HG03469 (cell line): ENCODE results near the gene MBNL1.
A peak's percentile ranks its signal among the peaks of the same experiment; 100 is the strongest.
"Not testable (repeated sequence)": the region's sequence is repeated elsewhere in the genome, so short reads cannot be mapped to it uniquely, and the experiment has no call there.

Source experiments
- ATAC-seq: cut with Tn5 transposase; IDR thresholded peaks from one replicate; pipeline ENCODE4 v1.9.1; 2021; ENCODE audit warnings: mild to moderate bottlenecking, moderate library complexity, moderate number of reproducible peaks; ENCODE audit not compliant: unreplicated experiment

Gene MBNL1

GRCh38 chr3:152345233-152345632 lies 76.5 kb downstream of the MBNL1 start:
- no peak for ATAC-seq

- ATAC-seq = no peak
These were observed 77.3 kb downstream of the MBNL1 start for GRCh38 chr3:152346058-152346457.

GRCh38 chr3:152346740-152347139 lies 78.0 kb downstream of the MBNL1 start:
- no peak for ATAC-seq

GRCh38 chr3:152348436-152349177 lies 79.9 kb downstream of the MBNL1 start:
- no peak for ATAC-seq

- no peak for ATAC-seq
These were observed 80.7 kb downstream of the MBNL1 start for GRCh38 chr3:152349392-152349791.

- no peak for ATAC-seq
These were observed 81.4 kb downstream of the MBNL1 start for GRCh38 chr3:152350139-152350538.

GRCh38 chr3:152350776-152351175 lies 82.0 kb downstream of the MBNL1 start:
- no peak for ATAC-seq

- ATAC-seq = no peak
These were observed 83.8 kb downstream of the MBNL1 start for GRCh38 chr3:152352554-152352953.

GRCh38 chr3:152353578-152353977 lies 84.8 kb downstream of the MBNL1 start:
- no peak for ATAC-seq

GRCh38 chr3:152355744-152356665 lies 87.3 kb downstream of the MBNL1 start:
- ATAC-seq = no peak

- peak; percentile 50 for ATAC-seq
These were observed 88.1 kb downstream of the MBNL1 start for GRCh38 chr3:152356870-152357276.

- ATAC-seq = no peak
These were observed 88.9 kb downstream of the MBNL1 start for GRCh38 chr3:152357587-152357986.

- no peak for ATAC-seq
These were observed 90.9 kb downstream of the MBNL1 start for GRCh38 chr3:152359385-152360248.

- ATAC-seq = no peak
These were observed 91.6 kb downstream of the MBNL1 start for GRCh38 chr3:152360302-152360701.

GRCh38 chr3:152360966-152361365 lies 92.2 kb downstream of the MBNL1 start:
- ATAC-seq = no peak

- no peak for ATAC-seq
These were observed 93.4 kb downstream of the MBNL1 start for GRCh38 chr3:152362086-152362485.

GRCh38 chr3:152364237-152364636 lies 95.5 kb downstream of the MBNL1 start:
- no peak for ATAC-seq

GRCh38 chr3:152365126-152365525 lies 96.4 kb downstream of the MBNL1 start:
- no peak for ATAC-seq

- no peak for ATAC-seq
These were observed 97.3 kb downstream of the MBNL1 start for GRCh38 chr3:152365766-152366593.

GRCh38 chr3:152367192-152367591 lies 98.5 kb downstream of the MBNL1 start:
- ATAC-seq = not testable (repeated sequence)
